GM12875 (cell line): ENCODE data around the gene LGALS8.
"Not testable (repeated sequence)": the region's sequence is repeated elsewhere in the genome, so short reads cannot be mapped to it uniquely, and the experiment has no call there.

Source experiments
- H3K4me3 ChIP-seq: one replicate; pipeline ENCODE4 v1.5.1; 2011; ENCODE audit warnings: low read depth, low read length, control low read depth
- TF ChIP-seq, protein P1 (sequence below): IDR thresholded peaks from 2 replicates; pipeline ENCODE4 v1.5.1; 2011; ENCODE audit warnings: low read depth, mild to moderate bottlenecking, control low read depth, inconsistent platforms, low read length, moderate library complexity, borderline replicate concordance; ENCODE audit not compliant: insufficient read depth

Gene LGALS8

DNA sequence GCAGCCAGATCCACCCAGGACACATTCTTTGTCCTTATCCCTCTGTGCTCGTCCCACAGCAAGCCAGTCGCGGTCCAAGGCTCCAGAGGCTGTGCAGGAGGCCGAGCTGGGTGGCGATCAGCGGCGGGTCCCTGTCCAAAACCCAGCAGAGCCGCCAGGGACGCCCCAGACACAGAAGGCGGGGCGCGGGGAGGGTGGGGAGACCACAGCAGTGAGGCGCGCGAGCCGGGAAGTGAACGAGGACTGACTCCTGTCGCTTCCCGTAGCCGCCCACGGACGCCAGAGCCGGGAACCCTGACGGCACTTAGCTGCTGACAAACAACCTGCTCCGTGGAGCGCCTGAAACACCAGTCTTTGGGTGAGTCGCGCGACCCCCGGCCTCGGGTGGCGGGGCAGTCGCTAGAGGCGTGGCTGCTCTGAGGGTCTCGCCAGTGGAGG lies at the start of gene LGALS8:
Gene LGALS8, plus strand, starts transcription at position 279 of the 438 bp plus-strand sequence. CDS start 2,089 bp downstream, outside the sequence.
- TF ChIP-seq, protein P1, sequence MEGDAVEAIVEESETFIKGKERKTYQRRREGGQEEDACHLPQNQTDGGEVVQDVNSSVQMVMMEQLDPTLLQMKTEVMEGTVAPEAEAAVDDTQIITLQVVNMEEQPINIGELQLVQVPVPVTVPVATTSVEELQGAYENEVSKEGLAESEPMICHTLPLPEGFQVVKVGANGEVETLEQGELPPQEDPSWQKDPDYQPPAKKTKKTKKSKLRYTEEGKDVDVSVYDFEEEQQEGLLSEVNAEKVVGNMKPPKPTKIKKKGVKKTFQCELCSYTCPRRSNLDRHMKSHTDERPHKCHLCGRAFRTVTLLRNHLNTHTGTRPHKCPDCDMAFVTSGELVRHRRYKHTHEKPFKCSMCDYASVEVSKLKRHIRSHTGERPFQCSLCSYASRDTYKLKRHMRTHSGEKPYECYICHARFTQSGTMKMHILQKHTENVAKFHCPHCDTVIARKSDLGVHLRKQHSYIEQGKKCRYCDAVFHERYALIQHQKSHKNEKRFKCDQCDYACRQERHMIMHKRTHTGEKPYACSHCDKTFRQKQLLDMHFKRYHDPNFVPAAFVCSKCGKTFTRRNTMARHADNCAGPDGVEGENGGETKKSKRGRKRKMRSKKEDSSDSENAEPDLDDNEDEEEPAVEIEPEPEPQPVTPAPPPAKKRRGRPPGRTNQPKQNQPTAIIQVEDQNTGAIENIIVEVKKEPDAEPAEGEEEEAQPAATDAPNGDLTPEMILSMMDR = no peak

DNA sequence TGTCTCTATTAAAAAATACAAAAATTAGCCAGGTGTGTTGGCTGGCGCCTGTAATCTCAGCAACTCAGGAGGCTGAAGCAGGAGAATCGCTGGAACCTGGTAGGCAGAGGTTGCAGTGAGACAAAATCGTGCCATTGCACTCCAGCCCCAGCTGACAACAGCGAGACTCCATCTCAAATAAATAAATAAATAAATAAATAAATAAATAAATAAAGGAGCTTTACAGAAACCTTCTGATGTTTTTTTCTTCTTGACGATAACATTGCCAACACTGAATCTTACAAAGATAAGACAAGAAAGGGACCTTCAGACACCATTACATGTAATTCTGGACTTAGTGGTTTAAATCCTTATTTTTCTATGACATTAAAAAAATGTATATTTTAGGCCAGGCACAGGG lies 47.8 kb upstream of the LGALS8 start:
- H3K4me3 ChIP-seq = no peak overlapping the region
- TF ChIP-seq, protein P1 = no peak

More for the DNA sequence above, at the start of gene LGALS8:
- peak within 1 kb of the TSS; percentile 78 for H3K4me3 ChIP-seq

DNA sequence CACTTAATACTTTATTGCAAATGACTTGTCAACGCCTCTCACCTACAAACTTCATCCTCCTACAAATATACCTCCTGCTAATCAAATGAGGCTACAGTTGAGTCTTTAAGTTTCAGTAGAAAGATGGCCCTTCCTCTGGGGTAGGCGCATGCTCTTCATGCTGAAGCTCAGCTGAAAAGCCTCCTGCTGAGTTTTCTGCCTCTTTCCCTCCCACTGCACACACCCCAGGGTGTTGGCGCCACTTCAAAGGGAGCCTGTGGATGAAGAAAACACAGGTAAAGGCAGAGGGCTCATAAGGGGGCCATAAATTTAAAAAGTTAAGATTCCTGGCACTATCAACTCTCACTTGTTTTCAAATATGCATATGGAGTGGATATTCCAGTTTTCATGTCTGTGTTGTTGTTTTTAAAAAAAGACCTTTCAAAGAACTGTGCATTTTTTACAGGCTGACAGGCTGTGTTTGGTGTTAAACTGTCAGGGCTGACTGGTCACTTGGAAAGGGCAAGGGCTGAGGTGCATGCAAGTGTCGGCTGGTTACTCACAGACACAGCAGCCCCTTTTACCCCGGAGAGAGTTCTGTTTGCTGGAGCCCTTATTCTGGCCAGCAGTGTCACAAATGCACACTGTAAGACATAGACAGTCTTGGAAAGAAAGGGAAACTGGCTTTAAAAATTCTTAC lies 42.9 kb upstream of the LGALS8 start:
- TF ChIP-seq, protein P1 = no peak
- H3K4me3 ChIP-seq = no peak overlapping the region

DNA sequence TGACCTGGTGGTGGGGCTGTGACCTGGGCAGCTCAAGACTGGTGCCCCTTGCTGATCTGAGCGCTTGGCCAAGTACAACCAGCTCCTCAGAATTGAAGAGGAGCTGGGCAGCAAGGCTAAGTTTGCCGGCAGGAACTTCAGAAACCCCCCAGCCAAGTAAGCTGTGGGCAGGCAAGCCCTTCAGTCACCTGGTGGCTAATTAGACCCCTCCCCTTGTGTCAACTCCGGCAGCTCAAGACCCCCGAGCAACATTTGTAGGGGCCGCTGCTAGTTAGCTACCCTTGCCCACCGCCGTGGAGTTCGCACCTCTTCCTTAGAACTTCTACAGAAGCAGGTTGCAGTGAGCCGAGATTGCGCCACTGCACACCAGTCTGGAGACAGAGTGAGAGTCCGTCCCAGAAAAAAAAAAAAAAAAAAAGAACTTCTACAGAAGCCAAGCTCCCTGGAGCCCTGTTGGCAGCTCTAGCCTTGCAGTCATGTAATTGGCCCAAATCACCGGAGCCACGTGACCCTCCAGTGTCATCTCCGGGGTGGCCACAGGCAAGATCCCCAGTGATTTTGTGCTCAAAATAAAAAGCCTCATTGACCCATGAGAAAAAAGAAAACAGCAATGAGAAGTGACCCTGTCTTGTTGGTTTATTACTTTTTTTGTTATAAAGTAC lies 39.3 kb upstream of the LGALS8 start:
- TF ChIP-seq, protein P1 = no peak
- H3K4me3 ChIP-seq = no peak overlapping the region

DNA sequence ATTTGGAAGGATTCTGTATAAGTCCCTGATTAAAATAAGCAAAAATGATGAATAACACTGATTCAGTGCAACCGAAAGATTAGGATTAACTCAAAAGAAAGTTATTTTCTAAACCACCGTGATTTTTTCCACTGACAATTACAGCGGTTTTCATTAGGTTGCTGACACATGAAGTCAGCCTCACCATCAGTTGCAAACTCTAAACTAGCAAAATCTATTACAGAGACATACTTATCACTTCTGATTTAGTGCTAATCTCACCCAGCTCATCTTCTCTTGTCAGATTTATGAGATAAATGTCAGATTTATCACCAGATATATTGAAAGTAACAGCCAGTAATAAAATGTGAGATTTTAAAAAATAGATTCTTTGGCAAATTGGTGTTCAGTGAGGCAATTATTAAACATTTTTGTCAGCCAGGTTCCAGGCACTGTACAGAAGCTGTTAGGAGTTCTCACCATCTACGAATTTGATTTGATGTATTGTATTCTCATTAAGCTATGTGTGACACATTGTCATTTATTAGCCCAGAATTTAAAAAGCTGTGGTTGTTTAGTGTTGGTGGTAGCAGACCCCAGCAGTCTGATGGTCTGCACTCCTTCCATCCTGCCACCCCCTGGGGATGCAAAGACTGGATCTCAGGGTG lies 37.3 kb upstream of the LGALS8 start:
- TF ChIP-seq, protein P1 = no peak
- no peak overlapping the region for H3K4me3 ChIP-seq

DNA sequence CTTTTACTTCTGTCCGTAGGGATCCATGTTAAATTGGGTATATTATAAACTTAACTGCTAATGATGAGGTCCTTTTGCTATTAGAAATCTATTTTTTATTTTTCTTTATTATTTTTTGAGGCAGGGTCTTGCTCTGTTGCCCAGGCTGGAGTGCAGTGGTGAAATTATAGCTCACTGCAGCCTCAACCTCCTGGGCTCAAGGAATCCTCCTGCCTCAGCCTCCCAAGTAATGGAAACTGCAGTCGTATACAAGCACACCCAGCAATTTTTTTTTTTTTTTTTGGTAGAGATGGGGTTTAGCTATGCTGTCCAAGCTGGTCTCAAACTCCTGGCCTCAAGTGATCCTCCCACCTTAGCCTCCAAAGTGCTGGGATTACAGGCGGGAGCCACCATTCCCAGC lies 34.6 kb upstream of the LGALS8 start:
- not testable (repeated sequence) for H3K4me3 ChIP-seq

DNA sequence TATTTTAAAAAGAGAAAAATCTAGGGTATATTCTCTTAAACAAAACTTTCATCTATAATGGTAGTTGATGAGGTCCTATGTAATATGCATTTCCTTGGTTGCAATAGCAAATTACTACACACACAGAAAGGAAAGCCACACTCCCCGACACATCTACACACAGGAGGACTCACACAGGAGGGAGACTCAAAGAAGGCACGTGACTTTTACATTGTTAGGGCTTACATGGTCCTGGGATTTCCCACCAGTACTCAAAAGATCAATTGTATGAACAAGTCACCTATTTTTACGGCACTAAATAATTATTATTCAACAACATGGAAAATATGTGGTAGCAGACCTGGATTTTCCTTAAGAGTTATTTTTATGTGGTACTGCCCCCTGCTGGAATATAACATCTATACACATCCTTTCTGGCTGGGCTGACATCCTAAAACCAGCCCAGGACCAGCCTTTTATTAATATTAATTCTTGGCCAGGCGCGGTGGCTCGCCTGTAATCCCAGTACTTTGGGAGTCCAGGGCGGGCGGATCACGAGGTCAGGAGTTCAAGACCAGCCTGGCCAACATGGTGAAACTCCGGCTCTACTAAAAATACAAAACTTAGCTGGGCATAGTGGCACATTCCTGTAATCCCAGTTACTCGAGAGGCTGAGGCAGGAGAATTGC lies 33.9 kb upstream of the LGALS8 start:
- no peak overlapping the region for H3K4me3 ChIP-seq
- TF ChIP-seq, protein P1 = 0 out of 2 replicates have a peak, but pooled peaks have one; percentile 7
